GM18870 (cell line): ENCODE measurements around the gene TTC28.

ENCODE experiments used
- ATAC-seq: cut with Tn5 transposase; IDR thresholded peaks from one replicate; pipeline ENCODE4 v1.9.1; 2021; ENCODE audit warnings: moderate library complexity; ENCODE audit not compliant: unreplicated experiment

TTC28 gene

DNA sequence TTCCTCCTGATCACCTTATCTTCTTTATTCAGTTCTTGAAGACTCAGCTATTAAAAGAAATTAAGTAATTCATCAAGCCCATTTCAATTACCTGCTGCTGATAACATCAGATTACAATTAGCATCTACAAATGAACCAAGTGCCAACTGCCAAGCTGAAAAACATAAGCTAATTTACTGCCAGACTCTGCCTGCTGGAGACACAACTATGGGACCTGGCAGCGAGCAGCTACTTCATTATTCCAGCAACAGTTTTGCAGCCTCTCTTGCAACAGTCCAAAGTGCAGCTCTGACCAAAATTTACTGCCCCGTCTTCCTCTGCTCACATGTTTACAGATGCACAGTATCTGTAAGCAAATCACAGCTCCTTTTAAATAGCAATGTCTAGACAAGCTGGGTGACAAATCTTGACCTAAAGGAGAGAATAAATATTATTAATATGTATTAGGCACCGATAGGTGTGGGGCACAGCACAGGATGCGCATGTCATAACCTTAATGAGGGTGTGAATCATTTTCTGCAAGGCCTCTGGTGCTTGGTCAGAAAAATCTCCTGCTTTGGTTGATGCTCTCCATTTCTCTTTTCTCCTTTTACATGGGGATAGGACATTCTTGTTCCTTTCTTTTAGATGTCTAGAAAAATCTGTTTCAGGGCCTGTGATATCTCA, 528.4 kb downstream of the TTC28 start:
- ATAC-seq = no peak

DNA sequence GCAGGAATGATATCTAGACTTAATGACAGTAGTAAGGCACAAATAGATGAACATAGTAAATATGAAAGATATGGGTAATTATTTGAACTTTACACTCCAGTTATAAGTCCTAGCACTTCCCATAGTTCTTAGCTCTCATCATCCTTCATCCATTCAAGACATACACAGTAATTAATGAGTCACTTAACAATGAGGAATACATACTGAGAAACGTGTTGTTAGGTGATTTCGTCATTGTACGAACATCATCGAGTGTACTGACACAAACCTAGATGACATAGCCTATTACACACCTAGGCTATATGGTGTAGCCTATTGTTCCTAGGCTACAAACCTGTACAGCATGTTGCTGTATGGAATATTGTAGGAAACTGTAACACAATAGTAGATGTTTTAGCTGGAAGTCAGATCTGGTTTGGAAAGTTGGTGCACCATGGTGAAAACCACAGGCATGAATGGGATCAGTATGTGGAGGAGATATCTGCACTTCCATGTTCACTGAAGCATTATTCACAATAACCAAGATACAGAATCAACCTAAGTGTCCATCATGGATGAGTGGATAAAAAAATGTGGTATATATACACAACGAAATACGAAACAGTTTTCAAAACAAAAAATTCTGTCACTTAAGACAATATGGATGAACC, 530.7 kb downstream of the TTC28 start:
- no peak for ATAC-seq

DNA sequence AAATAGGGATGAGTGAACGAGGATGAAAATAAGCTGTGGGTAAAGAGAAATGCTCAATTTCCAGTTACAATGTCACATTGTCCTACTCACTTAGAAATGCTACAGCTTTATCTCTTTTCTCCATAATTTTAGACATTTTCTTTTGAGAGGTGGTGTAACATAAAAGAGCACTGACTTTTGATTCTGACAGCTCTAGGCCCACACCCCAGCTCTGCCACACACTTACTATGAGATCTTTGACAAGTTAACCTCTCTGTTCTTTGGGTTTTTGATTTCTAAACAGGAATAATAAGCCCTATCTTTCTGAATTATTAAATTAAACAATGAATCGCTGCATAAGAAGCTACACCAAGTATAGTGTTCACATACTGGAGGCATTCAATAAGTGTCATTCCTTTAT, 532.2 kb downstream of the TTC28 start:
- no peak for ATAC-seq

DNA sequence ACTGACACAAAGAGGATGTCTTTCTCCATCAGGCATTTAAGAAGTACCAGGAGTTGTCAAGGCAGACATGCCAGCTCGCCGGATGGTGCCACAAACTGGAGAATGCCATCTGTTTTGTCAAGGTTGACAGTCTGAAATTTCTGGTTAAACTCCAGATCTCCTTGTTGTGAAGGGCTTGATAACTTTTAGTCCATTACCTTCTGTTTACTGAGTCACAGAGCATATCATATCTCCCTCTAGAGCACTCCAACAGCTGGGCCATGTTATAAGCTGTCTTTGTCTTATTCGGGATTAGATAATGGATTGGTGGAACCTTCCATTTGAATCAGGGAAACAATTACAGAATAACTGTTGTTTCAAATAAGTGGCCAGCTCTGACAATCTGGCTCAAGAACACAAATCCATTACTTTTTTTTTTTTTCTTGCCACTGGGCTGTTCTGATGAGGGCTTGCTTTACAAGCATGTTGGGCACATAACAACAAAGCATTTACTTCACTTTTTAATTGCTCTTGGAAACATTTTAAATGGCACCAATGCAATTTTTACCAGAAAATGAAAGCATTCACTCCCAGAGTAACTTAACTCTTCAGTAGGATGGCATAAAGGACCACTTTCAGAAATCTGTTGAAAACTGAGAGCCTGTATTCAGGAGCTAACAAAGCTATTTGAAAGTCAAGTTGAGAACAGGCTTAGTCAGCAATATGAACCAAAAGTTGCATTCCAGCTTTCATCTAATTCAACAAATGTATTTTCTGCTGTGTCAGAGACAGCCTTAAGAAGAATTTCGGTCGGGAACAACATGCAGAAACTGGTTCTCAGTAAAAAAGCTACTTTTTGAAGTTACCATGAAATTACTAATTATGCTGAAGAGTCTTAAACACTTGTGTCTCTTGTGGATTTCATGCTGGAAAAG, 533.0 kb downstream of the TTC28 start:
- ATAC-seq = no peak

DNA sequence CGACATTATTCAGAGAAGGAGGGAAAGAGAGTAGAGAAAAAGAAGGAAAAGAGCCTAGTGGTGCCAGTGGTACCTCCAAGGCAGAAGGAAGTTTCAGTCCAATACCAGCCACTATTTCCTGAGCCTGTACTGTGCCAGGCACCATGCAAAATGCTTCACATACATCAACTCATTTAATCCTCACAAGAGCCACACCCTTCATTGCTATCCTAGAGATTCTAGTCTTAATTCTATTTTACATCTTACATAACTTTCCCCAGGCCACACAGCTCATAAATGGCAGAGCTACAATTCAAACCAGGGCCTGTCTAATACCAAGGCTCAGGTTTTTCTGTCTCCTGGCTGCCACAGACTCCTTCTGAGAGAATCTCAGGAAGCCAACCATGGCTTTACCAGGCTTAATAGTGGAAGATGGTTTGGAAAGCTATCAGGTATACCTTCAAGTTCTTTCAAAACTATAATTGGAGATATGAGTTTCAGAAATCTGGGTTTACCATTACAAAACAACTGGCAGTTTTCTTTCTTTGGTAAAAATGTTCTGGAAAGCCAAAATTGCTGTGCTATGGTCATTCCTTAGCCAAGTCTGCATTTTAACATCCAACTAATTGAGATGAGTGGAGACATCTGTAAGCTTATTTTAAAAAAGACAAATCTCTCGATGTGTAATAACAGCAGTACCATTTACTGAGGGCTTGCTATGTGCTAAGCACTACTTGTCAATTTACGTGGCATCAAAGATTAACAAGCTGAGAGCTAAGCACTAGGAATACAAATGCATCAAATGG, 535.5 kb downstream of the TTC28 start:
- ATAC-seq = no peak

DNA sequence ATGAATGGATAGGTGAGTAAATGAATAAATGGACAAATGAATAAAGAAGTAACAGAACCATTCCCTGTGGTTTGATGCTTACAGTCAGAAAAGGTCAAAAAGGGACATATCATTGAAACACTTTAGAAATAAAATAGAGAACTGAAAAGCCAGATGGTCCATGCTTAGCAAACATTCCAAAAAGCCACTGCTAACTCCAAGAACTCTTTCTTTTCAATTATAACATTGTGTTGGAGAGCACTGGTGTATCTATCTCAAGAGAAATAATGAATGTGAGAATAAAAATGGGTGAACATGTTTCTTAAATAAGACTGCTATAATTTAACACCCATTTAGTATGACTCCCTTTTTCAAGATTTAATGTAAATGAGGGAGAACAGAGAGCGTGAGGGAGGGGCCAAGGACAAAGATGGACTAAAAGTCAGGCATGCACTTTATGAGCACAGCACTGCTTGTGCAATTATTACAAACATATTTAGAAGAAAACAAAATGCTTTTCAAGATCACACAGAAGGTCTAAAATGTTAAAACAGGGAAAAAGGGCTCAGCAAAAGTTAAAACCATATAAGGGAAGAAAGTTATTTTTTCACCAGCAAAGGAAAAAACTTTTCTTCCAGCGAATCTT, 536.3 kb downstream of the TTC28 start:
- no peak for ATAC-seq

DNA sequence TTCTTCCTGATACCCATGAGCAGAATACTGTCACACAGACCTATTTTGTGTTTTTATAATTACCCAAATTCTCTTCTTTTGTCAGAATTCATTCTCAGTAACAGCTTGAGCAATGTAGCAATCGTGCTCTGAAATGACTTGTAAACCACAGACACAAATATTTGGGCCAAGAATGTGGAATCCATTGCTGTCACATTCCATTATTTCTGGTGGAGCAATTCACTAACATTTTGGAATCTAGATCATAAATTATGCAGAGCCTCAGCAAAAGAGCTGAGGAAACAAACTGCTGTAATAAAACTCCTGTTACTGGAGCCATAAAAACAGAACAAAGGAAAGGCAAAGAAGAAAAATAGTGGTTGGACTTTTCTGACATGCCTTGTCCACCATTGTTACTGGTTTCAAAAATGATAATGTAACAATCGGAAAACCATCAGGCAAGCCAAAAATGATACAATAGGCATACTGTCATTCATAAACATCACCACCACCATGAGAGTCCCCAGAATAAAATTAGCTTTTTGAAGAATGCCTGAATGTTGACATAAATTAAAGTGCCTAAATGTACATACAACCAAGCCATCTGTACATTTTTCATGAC, 537.2 kb downstream of the TTC28 start:
- ATAC-seq = no peak

DNA sequence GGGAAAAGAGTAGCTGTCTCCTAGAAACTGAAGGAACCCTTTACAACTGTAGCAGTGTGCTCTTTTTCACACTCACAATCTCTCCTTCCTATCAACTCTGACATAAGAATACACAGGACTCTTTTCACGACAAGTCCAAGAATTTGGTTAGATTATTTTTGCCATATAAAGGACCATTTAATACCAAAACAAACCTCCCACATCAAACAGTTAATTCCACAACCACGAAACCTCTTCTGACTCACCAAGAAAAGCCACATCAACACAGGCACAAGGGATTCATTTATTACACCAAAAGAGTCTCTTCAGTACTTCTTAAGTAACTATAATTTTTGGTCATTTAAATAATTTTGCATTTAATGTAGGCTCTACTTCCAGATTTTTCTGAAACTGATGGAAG, 538.0 kb downstream of the TTC28 start:
- no peak for ATAC-seq

DNA sequence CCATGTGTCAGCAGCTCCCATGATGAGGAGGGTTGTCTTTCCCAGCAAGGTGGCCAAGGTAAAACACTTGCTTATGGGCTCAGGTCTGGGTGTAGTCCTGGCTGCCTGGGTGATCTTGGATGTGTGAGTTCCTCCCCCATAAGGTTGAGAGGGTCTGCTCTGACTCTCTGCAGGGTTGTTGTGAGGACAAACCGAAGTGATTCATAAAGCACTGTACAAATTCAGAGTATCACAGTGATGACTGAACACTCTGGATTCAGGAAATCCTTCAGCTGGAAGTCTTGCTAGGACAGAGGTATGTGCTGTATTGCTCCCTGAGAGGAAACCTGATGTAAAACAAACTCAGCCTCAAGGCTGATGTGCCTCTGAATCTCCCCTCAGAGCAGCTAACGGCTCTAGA, 539.7 kb downstream of the TTC28 start:
- ATAC-seq = no peak

DNA sequence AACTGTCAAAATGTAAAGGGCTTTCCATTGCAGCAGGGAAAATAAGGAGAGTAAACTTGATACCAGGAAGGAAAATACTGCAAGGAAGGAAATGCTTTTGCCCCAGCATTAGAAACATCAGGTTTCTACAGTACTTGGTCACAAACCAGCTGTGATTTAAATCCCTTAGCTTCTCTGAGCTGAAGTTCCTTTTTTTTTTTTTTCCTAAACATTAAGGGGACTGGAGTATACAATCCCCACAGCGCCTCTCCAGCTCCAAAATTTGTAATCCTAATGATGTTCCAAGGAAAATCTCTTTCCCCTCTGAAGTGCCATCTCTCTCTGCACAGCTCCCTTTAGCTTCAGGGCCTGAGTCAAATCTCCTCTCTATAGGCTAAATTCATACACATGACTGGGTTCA, 540.1 kb downstream of the TTC28 start:
- no peak for ATAC-seq

DNA sequence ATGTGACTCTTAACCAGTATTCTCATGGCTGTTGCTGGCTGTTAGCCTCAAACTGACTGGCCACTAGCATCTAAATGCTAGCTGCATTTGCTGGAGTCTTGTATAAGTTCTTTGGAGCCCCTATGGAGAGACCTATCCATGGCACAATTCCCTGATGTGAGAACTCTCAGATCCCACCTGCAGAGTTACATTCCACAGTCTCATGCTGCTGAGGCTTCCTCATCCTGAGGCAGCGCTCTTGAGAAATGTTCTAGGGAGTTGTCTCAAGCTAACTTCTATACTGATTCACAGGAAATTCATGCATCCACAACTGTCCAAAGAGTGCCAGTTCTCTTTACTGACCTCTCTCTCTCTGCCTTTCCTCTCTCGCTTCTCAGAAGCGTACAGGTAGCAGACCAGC, 542.6 kb downstream of the TTC28 start:
- ATAC-seq = no peak

DNA sequence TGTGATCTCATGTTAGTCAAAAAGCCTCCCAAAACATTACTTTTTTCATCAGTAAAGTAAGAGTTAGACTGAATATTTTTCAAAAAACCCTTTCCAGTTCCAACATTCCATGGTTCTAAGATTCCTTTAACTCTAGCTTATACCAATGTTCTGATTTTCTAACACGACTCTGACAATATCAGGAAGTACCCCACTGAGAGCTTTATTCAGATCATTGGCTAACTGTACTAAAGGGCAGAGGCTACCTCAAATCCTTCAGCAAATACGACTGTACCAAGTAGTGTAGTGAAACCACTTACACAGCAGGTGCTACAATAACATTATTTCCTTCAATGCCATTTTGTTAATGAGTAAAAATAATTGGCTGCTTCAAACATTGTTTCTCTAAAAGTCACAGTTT, 547.2 kb downstream of the TTC28 start:
- ATAC-seq = no peak

DNA sequence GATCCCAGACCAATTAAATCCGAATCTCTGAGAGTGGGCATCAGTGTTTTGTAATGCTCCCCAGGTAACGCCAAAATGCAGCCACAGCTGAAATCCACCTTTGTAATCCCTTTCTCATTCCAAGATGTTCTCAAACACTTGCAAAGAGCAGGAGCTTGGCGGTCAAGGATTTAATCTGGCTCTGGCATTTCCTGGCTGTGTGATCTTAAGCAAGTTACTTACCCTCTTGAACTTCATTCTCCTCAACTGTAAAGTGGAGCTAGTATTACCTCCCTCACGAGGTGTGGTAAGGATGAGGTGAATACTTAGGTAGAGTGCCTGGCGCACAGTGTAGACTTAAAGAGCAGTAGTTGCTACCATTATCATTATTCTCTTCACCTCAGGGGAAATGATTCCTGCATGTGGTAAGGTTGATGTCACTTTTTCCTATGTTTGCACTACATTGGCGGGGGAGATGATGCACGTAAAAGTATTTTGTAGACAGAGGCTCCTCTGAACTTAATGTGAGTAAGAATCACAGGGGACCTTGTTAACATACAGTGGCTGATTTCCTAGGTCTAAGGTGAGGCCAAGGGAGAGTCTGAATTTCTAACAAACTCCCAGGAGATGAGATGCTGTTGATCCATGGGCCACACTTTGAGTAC, 550.2 kb downstream of the TTC28 start:
- no peak for ATAC-seq

DNA sequence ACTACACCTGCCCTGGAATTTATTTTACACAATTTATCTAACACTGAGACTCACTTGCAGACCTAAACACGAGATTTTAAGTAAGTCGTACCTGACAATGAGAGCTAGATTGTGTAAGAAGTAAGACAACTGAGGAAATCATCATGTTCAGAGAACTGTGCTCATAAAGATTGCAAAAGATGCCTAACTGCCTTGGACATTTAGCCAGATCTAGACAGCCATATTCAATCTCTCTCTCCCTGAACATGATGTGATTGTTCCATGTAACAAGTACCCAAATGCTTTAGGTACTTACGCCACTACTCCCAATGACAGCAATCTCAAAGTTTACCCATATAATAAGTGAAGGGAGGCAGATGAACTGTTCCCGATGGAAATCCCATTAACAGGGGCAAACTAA, 550.8 kb downstream of the TTC28 start:
- no peak for ATAC-seq

DNA sequence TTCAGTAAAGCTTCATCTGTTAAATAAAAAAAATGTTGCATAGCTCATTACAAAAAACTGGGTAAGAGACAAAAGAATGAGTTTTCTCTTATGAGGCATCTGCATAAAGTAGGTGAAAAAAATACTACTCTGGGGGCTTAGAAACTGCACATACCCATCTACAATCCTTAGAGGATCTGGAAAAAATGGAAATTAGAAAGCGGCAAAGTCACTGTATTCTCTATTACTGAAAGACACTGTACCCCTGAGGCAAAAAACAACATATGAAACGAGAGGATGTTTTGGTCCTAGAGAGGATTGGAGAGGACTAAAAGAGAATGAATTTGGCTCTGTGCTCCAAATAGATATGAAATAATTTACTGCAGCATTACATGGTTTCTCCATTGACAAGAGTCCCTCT, 553.8 kb downstream of the TTC28 start:
- no peak for ATAC-seq

DNA sequence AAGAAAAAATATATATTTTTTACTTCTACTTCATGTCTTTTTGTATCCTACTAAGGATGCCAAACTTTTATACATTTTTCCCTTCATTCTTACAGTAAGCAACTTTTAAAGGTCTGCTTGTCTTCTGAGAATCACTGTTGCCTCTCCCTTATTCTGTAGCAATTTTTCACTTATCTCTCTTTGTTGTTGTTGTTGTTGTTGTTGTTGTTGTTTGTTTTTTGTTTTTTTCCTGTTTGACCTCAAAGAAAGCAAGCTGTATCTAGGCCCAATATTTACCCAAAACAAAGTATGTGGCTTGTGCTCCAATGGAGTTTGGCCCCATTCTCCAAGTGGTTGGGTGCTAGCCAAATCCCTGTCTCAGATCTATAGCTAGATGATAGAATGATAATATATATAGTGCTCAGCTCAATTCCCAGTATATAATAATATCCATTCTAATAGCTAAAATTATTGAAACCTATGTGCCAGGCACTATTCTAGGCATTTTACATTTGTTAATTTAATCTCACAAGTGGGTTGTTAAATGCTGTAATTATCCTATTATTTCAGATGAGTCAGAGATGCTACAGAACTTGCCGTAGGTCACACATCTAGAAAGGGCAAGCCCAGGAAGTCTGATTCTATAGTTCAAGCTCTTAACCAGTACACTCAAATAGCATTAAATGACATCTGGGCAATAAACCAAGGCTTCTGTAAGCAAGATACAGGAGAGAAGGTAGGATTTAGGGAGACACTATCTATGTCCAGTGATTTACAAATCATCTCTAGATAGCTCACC, 555.5 kb downstream of the TTC28 start:
- no peak for ATAC-seq

DNA sequence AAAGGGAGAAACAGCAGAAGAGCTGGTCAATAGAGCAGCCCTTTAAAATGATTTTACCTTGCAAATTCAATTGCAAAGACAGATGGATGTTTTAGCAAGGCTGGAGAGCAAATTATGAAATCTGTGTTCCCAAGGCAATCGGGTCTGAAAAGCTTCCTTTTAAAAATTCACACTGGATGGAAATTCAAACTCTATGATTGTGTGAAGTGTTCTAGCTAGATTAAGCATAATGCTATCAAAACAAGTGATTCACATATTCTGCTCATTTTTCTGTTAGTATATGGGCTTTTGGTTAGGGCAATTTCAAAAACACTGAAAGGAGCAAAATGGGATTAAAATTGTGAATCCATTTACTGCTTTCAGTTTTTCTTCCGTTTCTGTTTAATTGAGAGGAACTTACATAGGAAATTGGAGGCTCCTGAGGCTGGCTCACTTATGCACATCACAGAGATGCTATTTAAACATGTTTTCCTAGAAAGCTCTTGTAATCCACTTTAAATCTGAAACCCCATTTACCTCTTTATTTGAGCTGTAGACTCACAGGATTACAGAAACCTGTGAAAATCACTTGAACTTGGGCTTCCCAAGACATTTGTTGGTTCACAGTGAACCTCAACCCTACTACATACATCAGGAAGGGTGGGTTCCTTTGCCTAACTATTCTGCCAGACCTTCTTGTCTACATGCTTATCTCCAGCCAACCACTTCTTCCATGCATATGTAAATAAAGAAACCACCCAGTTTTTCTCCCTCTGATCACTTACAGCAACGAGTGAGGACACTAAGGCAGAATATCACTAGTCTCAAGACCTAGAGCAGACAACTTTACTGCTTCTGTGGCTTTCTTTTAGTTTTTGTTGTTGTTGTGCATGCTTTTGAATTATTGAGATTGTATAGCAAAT, 558.7 kb downstream of the TTC28 start:
- no peak for ATAC-seq
